Naive thymus-derived CD4-positive, alpha-beta T cell (primary cell): ENCODE measurements around the gene POF1B. TPM values are rescaled to one million over a fixed set of nuclear protein-coding genes. Genes with fewer than 3 reads are reported as not detected.
A peak's percentile ranks its signal among the peaks of the same experiment; 100 is the strongest.

Experiments used
- ATAC-seq: fragments of 150-1000 bp; cut with Tn5 transposase; 2 replicates; pipeline ENCODE4 v1.10.0; 2021; ENCODE audit warnings: mild to moderate bottlenecking, moderate library complexity
- CTCF ChIA-PET: fragments of 350-600 bp; sonication (Branson Sonifier 250); formaldehyde crosslinking; loops from one replicate; lab custom pipeline; 2021; ENCODE audit warnings: antibody characterized with exemption; lab: Charles Lee
- POLR2A ChIA-PET: fragments of 350-600 bp; sonication (Branson Sonifier 250); formaldehyde crosslinking; loops from one replicate; lab custom pipeline; 2021; ENCODE audit warnings: antibody characterized with exemption, inconsistent platforms; lab: Charles Lee
- DNase-seq, 9 donors: peaks; one replicate each; pipeline versions ENCODE4 v3.0.0 to v3.0.0-alpha.2; 2020 to 2022; ENCODE audit warnings: mixed read lengths in 1 of 9
- H3K27ac ChIP-seq: one replicate; pipeline ENCODE4 v1.7.0; 2013; ENCODE audit warnings: mild to moderate bottlenecking, low read depth, low read length, moderate library complexity
- H3K27me3 ChIP-seq, 2 donors: one replicate each; pipeline ENCODE4 v1.7.0; 2013; ENCODE audit warnings: low read length in 2 of 2, mild to moderate bottlenecking in 2 of 2, moderate library complexity in 2 of 2; ENCODE audit not compliant: control insufficient read depth in 2 of 2, insufficient read depth in 2 of 2
- H3K36me3 ChIP-seq, 3 experiments: 1 replicate in 2 of 3; 2 replicates in 1 of 3; pipeline ENCODE4 v1.7.0; 2013; ENCODE audit warnings: low read length in 3 of 3, mild to moderate bottlenecking in 3 of 3, moderate library complexity in 1 of 3; ENCODE audit not compliant: insufficient read depth in 3 of 3, control insufficient read depth in 2 of 3
- H3K4me1 ChIP-seq, 2 donors: one replicate each; pipeline ENCODE4 v1.7.0; 2013; ENCODE audit warnings: low read length in 2 of 2, mild to moderate bottlenecking in 2 of 2, moderate library complexity in 1 of 2; ENCODE audit not compliant: control insufficient read depth in 2 of 2, insufficient read depth in 2 of 2
- H3K4me3 ChIP-seq: 2 replicates; pipeline ENCODE4 v1.7.0; 2013; ENCODE audit warnings: mild to moderate bottlenecking, low read length
- H3K9me3 ChIP-seq, 3 experiments: 1 replicate in 2 of 3; 2 replicates in 1 of 3; pipeline ENCODE4 v1.7.0; 2013; ENCODE audit warnings: low read length in 3 of 3; ENCODE audit not compliant: control insufficient read depth in 2 of 3
- H3K27ac Mint-ChIP-seq, 9 donors: one replicate each; pipeline ENCODE4 v1.8.0; 2020 to 2022; ENCODE audit warnings: mixed read lengths in 9 of 9, mild to moderate bottlenecking in 8 of 9, moderate library complexity in 5 of 9, inconsistent platforms in 2 of 9
- H3K27me3 Mint-ChIP-seq, 5 donors: one replicate each; pipeline ENCODE4 v1.8.0; 2021 to 2022; ENCODE audit warnings: mixed read lengths in 5 of 5, mild to moderate bottlenecking in 1 of 5
- H3K36me3 Mint-ChIP-seq, 5 donors: one replicate each; pipeline ENCODE4 v1.8.0; 2020 to 2022; ENCODE audit warnings: mixed read lengths in 5 of 5, mild to moderate bottlenecking in 3 of 5, inconsistent platforms in 1 of 5
- H3K4me1 Mint-ChIP-seq, 7 donors: one replicate each; pipeline ENCODE4 v1.8.0; 2020 to 2022; ENCODE audit warnings: mixed read lengths in 7 of 7, mild to moderate bottlenecking in 3 of 7, inconsistent platforms in 1 of 7
- H3K4me3 Mint-ChIP-seq, 10 donors: one replicate each; pipeline ENCODE4 v1.8.0; 2020 to 2022; ENCODE audit warnings: mild to moderate bottlenecking in 10 of 10, mixed read lengths in 10 of 10, moderate library complexity in 6 of 10, inconsistent platforms in 2 of 10
- H3K9me3 Mint-ChIP-seq, 11 donors: one replicate each; pipeline ENCODE4 v1.8.0; 2020 to 2022; ENCODE audit warnings: mixed read lengths in 11 of 11, mild to moderate bottlenecking in 4 of 11, inconsistent platforms in 1 of 11, moderate library complexity in 1 of 11
- intact Hi-C, 2 donors: fragments of 100-400 bp; cut with micrococcal nuclease; formaldehyde crosslinking; loops; one replicate each; pipeline ENCODE4 v1.15.1; 2023
- polyA plus RNA-seq, 2 donors: library from polyadenylated mRNA; unstranded; fragments of 300-500 nt; fragmentation: Illumina TruSeq; gene quantifications; one replicate each; pipeline ENCODE4 v1.2.3, GENCODE V29; 2021
- total RNA-seq, 6 experiments: library from RNA in 5 of 6; stranded (reverse) in 5 of 6; gene quantifications; 1 replicate in 5 of 6; 2 replicates in 1 of 6; pipeline ENCODE4 v1.2.3 and lab custom pipeline; 2021 to 2026

POF1B gene, protein sequence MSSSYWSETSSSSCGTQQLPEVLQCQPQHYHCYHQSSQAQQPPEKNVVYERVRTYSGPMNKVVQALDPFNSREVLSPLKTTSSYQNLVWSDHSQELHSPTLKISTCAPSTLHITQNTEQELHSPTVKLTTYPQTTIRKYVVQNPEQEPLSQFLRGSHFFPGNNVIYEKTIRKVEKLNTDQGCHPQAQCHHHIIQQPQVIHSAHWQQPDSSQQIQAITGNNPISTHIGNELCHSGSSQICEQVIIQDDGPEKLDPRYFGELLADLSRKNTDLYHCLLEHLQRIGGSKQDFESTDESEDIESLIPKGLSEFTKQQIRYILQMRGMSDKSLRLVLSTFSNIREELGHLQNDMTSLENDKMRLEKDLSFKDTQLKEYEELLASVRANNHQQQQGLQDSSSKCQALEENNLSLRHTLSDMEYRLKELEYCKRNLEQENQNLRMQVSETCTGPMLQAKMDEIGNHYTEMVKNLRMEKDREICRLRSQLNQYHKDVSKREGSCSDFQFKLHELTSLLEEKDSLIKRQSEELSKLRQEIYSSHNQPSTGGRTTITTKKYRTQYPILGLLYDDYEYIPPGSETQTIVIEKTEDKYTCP
- total RNA-seq: under 1 TPM; 0.10 to 0.46 (median 0.24) TPM
- polyA plus RNA-seq: under 1 TPM in 1 of 2 donors, not detected in 1; 0.17 TPM
- 0.54 reads per million for total RNA-seq (lab: John Stamatoyannopoulos, UW)

DNA sequence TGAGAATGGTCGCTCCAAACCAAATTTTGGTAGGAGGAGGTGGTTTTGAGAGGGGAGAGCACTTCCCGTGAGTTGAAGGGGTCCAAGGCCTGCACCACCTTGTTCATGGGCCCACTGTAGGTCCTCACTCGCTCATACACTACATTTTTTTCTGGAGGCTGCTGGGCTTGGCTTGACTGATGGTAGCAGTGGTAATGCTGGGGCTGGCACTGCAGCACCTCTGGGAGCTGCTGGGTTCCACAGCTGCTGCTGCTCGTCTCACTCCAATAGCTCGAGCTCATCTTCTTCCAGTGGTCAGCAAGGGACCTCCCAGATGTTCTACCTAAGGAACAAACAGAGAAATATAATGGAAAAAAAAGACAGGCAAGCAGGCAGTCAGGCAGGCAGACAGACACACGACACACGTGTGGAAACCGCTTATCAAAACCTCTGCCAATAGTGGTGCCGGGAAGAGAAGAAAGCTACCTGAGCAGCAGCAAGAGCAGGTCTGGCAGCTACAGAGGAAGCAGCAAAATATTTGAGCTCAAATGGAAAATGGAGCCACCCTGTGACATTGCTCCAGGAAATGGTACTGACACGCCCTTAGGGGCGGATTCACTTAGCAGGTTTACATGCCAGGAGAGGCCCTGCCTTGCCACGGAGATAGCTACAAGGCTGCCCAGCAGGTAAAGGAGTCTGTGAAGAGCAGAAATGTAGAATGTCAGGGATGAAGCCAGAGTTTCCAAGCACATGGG is at the start of gene POF1B:
Gene POF1B (minus strand): TSS at position 492 of the 734 bp plus-strand sequence. CDS start 211 bp downstream, at position 281.
- CTCF ChIA-PET: no interaction called here
- no peak for ATAC-seq
- H3K36me3 Mint-ChIP-seq: no peaks in the 10 kb centered on the region
- H3K36me3 ChIP-seq: no peaks in the 10 kb centered on the region
- peak within 1 kb of the TSS in 1 of 10 donors; percentile 3 for H3K4me3 Mint-ChIP-seq
- no peaks in the 10 kb centered on the region for H3K4me1 Mint-ChIP-seq
- H3K27me3 ChIP-seq: no peaks in the 10 kb centered on the region
- POLR2A ChIA-PET: no interaction called here
- no peaks in the 10 kb centered on the region for H3K27me3 Mint-ChIP-seq
- H3K4me1 ChIP-seq: no peaks in the 10 kb centered on the region
- H3K27ac ChIP-seq: no peak within 1 kb of the TSS
- intact Hi-C loops: no loop called here
- no peaks in the 10 kb centered on the region for H3K9me3 ChIP-seq
- H3K9me3 Mint-ChIP-seq: peaks cover 0 to 1% (median 0%) of the 10 kb centered on the region in 11 donors
- DNase-seq: peak in 2 of 9 donors; percentile 2 to 5
- H3K27ac Mint-ChIP-seq: no peak within 1 kb of the TSS
- H3K4me3 ChIP-seq: no peak within 1 kb of the TSS

DNA sequence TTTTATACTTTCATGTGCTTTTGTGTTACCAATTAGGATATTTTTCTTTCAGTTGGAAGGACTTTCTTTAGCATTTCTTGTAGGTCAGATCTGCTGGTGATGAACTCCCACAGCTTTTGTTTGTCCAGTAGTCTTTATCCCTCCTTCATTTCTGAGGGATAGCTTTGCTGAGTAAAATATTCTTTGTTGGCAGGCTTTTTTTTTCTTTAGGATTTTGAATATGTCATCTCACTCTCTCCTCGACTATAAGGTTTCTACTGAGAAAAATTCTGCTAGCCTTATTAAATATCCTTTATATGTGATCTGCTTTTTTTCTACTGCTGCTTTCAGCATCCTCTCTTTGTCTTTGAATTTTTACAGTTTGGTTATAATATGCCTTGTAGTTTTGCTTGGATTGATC is 49.6 kb upstream of the POF1B start:
- no peak for ATAC-seq
- CTCF ChIA-PET: no interaction called here
- H3K9me3 ChIP-seq: no peaks in the 10 kb centered on the region
- Mint-ChIP-seq H3K36me3 (peaks cover 0 to 4% (median 0%) of the 10 kb centered on the region in 5 donors), H3K4me1 (no peaks in the 10 kb centered on the region), H3K9me3 (peaks cover 0 to 24% (median 4%) of the 10 kb centered on the region in 11 donors), H3K27ac (no peak overlapping the region), H3K4me3 (no peak overlapping the region), H3K27me3 (no peaks in the 10 kb centered on the region)
- no peaks in the 10 kb centered on the region for H3K36me3 ChIP-seq
- no peaks in the 10 kb centered on the region for H3K27me3 ChIP-seq
- H3K27ac ChIP-seq: no peak overlapping the region
- H3K4me1 ChIP-seq: no peaks in the 10 kb centered on the region
- no peak overlapping the region for H3K4me3 ChIP-seq
- intact Hi-C loops: no loop called here
- no peak for DNase-seq
- POLR2A ChIA-PET: no interaction called here

DNA sequence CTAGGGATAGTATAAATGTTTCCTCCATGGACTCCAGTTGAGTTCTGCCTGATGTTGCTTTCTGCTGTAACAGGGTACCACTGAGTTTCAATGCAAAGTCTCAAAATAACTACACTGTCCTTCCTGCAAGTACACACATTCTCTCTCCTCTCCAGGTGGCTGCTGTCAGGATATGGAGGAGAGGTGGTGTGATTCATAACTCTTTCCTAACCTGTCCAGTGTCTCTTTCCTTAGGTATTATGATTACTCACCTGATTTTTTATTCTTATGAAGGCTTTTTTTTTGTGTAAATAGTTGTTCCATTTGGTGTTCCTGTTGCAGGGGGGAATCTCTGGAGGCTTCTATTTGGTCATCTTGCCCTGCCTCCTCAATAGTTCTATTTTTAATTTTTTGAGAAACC is 39.8 kb upstream of the POF1B start:
- no peak for DNase-seq
- H3K36me3 Mint-ChIP-seq: peaks cover 0 to 4% (median 0%) of the 10 kb centered on the region in 5 donors
- H3K4me3 Mint-ChIP-seq: no peak overlapping the region
- Histone ChIP-seq H3K36me3 (no peaks in the 10 kb centered on the region), H3K4me3 (no peak overlapping the region), H3K4me1 (no peaks in the 10 kb centered on the region), H3K27me3 (no peaks in the 10 kb centered on the region), H3K9me3 (no peaks in the 10 kb centered on the region), H3K27ac (no peak overlapping the region)
- peaks cover 0 to 12% (median 3%) of the 10 kb centered on the region in 11 donors for H3K9me3 Mint-ChIP-seq
- H3K27me3 Mint-ChIP-seq: no peaks in the 10 kb centered on the region
- H3K27ac Mint-ChIP-seq: no peak overlapping the region
- ChIA-PET CTCF (no interaction called here), POLR2A (no interaction called here)
- ATAC-seq: no peak
- intact Hi-C loops: no loop called here
- H3K4me1 Mint-ChIP-seq: no peaks in the 10 kb centered on the region

DNA sequence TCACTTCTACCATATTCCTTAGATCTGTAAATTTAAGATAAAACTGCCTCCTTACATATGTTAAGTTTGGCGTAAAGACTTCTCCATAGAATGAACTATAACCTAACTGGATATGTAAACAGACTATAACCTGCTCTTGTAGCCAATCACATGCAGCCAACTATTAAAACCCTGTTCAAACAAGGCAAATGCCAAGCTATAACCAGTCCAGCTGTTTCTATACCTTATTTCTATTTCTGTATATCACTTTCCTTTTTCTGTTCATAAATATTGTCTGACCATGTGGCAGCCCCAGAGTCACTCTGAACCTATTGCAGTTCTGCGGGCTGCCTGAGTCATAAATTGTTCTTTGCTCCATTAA is 12.4 kb upstream of the POF1B start:
- no peaks in the 10 kb centered on the region for H3K27me3 ChIP-seq
- Mint-ChIP-seq H3K27ac (no peak overlapping the region), H3K4me3 (peak overlapping the region in 1 of 10 donors; percentile 11), H3K4me1 (no peaks in the 10 kb centered on the region), H3K36me3 (no peaks in the 10 kb centered on the region), H3K9me3 (peaks cover 0 to 3% (median 0%) of the 10 kb centered on the region in 11 donors), H3K27me3 (no peaks in the 10 kb centered on the region)
- ChIA-PET CTCF (no interaction called here), POLR2A (no interaction called here)
- intact Hi-C loops: no loop called here
- H3K36me3 ChIP-seq: no peaks in the 10 kb centered on the region
- H3K4me1 ChIP-seq: no peaks in the 10 kb centered on the region
- no peak overlapping the region for H3K4me3 ChIP-seq
- no peak for DNase-seq
- no peak for ATAC-seq
- H3K27ac ChIP-seq: no peak overlapping the region
- no peaks in the 10 kb centered on the region for H3K9me3 ChIP-seq

DNA sequence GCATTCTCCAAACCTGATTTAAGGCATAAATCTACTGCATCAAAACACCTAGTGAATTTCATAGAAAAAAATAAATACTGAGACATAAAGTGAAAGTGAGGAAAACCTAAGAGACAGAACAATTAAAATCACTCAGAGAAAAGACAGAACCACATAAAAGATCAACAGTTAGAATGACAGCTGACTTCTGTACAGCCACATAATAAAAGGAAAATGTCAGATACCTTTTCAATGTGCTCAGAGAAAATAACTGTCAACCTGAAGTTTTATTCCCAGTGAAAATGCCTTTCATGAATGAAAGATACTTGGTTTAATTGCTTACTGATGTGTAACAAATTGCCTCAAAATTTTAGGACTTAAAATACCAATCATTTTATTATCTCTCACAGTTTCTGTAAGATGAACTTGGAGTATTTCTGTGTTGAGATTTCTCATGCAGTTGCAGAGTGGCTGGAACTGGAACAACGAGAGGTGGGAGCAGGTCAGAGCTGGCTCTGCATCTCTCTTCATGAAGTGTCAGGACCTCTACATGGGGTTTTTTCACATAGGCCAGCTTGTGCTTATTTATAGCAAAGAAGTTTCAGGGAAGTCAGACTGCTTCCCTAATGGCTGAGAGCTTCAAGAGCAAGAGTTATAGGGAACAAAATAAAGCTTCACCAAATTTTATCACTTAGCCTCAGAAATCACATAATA is 11.9 kb upstream of the POF1B start:
- Histone ChIP-seq H3K27ac (no peak overlapping the region), H3K4me3 (no peak overlapping the region), H3K4me1 (no peaks in the 10 kb centered on the region), H3K36me3 (no peaks in the 10 kb centered on the region), H3K27me3 (no peaks in the 10 kb centered on the region), H3K9me3 (no peaks in the 10 kb centered on the region)
- ATAC-seq: no peak
- ChIA-PET POLR2A (no interaction called here), CTCF (no interaction called here)
- intact Hi-C loops: no loop called here
- H3K27ac Mint-ChIP-seq: no peak overlapping the region
- no peak for DNase-seq
- H3K36me3 Mint-ChIP-seq: no peaks in the 10 kb centered on the region
- no peak overlapping the region for H3K4me3 Mint-ChIP-seq
- peaks cover 0 to 5% (median 0%) of the 10 kb centered on the region in 11 donors for H3K9me3 Mint-ChIP-seq
- no peaks in the 10 kb centered on the region for H3K4me1 Mint-ChIP-seq
- H3K27me3 Mint-ChIP-seq: no peaks in the 10 kb centered on the region

DNA sequence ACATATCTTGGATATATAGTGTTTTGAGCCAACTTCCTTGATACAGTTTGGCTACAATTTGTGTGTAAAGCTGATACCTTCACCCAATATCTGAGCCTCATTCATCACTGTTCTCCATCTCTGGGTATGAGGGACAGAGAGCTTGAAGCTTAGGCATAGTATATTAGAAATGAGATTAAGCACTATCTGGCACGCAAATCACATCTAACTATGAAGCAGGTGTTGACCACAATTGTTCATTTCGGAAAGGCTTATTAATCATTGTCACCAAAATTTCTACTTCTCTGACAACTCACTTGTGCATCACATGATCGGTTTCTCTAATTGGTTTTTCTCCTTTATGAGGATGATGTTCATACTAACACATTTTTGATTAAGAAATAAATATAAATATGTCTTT is 2.1 kb upstream of the POF1B start:
- no peaks in the 10 kb centered on the region for H3K9me3 ChIP-seq
- no peaks in the 10 kb centered on the region for H3K36me3 Mint-ChIP-seq
- ChIA-PET POLR2A (no interaction called here), CTCF (no interaction called here)
- intact Hi-C loops: no loop called here
- no peak overlapping the region for H3K27ac Mint-ChIP-seq
- no peak overlapping the region for H3K4me3 Mint-ChIP-seq
- H3K9me3 Mint-ChIP-seq: peaks cover 0 to 1% (median 0%) of the 10 kb centered on the region in 11 donors
- H3K27me3 ChIP-seq: no peaks in the 10 kb centered on the region
- no peaks in the 10 kb centered on the region for H3K27me3 Mint-ChIP-seq
- no peak overlapping the region for H3K27ac ChIP-seq
- DNase-seq (no peak), ATAC-seq (no peak)
- no peaks in the 10 kb centered on the region for H3K4me1 ChIP-seq
- H3K4me1 Mint-ChIP-seq: no peaks in the 10 kb centered on the region
- H3K4me3 ChIP-seq: no peak overlapping the region
- no peaks in the 10 kb centered on the region for H3K36me3 ChIP-seq
